HCT116 (cell line): ENCODE results near the gene ITGAL. TPM values are rescaled to one million over a fixed set of nuclear protein-coding genes. Genes with fewer than 3 reads are reported as not detected.

ENCODE experiments used
- ATAC-seq: fragments of 200-7000 bp; cut with Tn5 transposase; 2 replicates; pipeline ENCODE4 v1.9.1; 2020; ENCODE audit warnings: mild to moderate bottlenecking, moderate library complexity
- BruUV-seq: library from RNA; stranded (reverse); fragments of 400-500 nt; replicated peaks from 2 replicates; lab custom pipeline; 2021; lab: Mats Ljungman, UMichigan
- CTCF ChIA-PET: fragments of 300-600 bp; sonication (Branson Sonifier 250); formaldehyde crosslinking; loops from one replicate; lab custom pipeline; 2021; ENCODE audit warnings: antibody characterized with exemption; lab: Charles Lee
- POLR2A ChIA-PET: fragments of 300-600, 350-600 bp; sonication (Branson Sonifier 250); formaldehyde crosslinking; loops from one replicate; lab custom pipeline; 2021; ENCODE audit warnings: antibody characterized with exemption; lab: Charles Lee
- RAD21 ChIA-PET, 2 experiments: fragments of 300-600 bp; sonication (Branson Sonifier 250); formaldehyde crosslinking; loops; one replicate each; lab custom pipeline; 2023; ENCODE audit warnings: low total read pairs in 2 of 2; ENCODE audit not compliant: uncharacterized antibody in 2 of 2, unreplicated experiment in 2 of 2, low non-redundant PET in 1 of 2; lab: Charles Lee
- DNase-seq: peaks from one replicate; pipeline ENCODE4 v3.0.0-alpha.2; 2010; ENCODE audit warnings: low read depth, low spot score
- H2AFZ ChIP-seq: fragments of 200-600 bp; shearing (Covaris generic), sonication (generic); 2 replicates; pipeline ENCODE4 v1.6.1; 2017; ENCODE audit warnings: low read depth, mixed run types, mixed read lengths, antibody characterized with exemption, low read length; ENCODE audit not compliant: poor library complexity, severe bottlenecking
- H3K27ac ChIP-seq: 2 replicates; pipeline ENCODE4 v1.5.1; 2012; ENCODE audit warnings: low read depth, low read length
- H3K27me3 ChIP-seq: fragments of 200-600 bp; sonication (generic); 2 replicates; pipeline ENCODE4 v1.6.1; 2016; ENCODE audit warnings: mixed run types, low read length, mixed read lengths; ENCODE audit not compliant: insufficient read depth
- H3K36me3 ChIP-seq, 2 experiments: fragments of 200-500 bp in 1 of 2; fragments of 200-600 bp in 1 of 2; sonication (Bioruptor generic) in 1 of 2; sonication (generic) in 1 of 2; 2 replicates each; pipeline versions ENCODE4 v1.5.1 to v1.6.1; 2014 to 2016; ENCODE audit warnings: low read length in 2 of 2, inconsistent platforms in 1 of 2, mixed read lengths in 1 of 2, mixed run types in 1 of 2; ENCODE audit not compliant: insufficient read depth in 2 of 2, control insufficient read depth in 1 of 2
- H3K4me1 ChIP-seq, 2 experiments: fragments of 200-600 bp in 1 of 2; sonication (generic) in 1 of 2; 2 replicates each; pipeline versions ENCODE4 v1.5.1 to v1.6.1; 2012 to 2017; ENCODE audit warnings: low read length in 2 of 2, inconsistent platforms in 1 of 2, mild to moderate bottlenecking in 1 of 2, mixed read lengths in 1 of 2, mixed run types in 1 of 2, moderate library complexity in 1 of 2; ENCODE audit not compliant: insufficient read depth in 2 of 2, control insufficient read depth in 1 of 2
- H3K4me2 ChIP-seq: fragments of 200-600 bp; sonication (generic); 2 replicates; pipeline ENCODE4 v1.6.1; 2017; ENCODE audit warnings: mixed run types, low read length, mixed read lengths
- H3K4me3 ChIP-seq, 2 experiments: fragments of 200-600 bp in 1 of 2; sonication (generic) in 1 of 2; replicated peaks in 1 of 2; 2 replicates each; pipeline ENCODE4 v1.5.1; 2011 to 2016; ENCODE audit warnings: low read length in 2 of 2, control low read depth in 1 of 2, low read depth in 1 of 2, mild to moderate bottlenecking in 1 of 2, mixed read lengths in 1 of 2, mixed run types in 1 of 2
- H3K79me2 ChIP-seq: fragments of 200-600 bp; sonication (generic); 2 replicates; pipeline ENCODE4 v1.6.1; 2017; ENCODE audit warnings: mild to moderate bottlenecking, mixed run types, low read length, moderate library complexity, mixed read lengths; ENCODE audit not compliant: insufficient read depth
- H3K9ac ChIP-seq: fragments of 200-600 bp; sonication (generic); 2 replicates; pipeline ENCODE4 v1.6.1; 2016; ENCODE audit warnings: low read length, mixed read lengths
- H3K9me2 ChIP-seq: fragments of 200-600 bp; sonication (generic), shearing (Covaris generic); 2 replicates; pipeline ENCODE4 v1.6.1; 2017; ENCODE audit warnings: mixed run types, mild to moderate bottlenecking, moderate library complexity; ENCODE audit not compliant: insufficient read depth
- H3K9me3 ChIP-seq, 2 experiments: fragments of 200-500 bp in 1 of 2; fragments of 200-600 bp in 1 of 2; sonication (Bioruptor generic) in 1 of 2; sonication (generic) in 1 of 2; 2 replicates each; pipeline ENCODE4 v1.6.1; 2014 to 2017; ENCODE audit warnings: low read length in 2 of 2, mixed read lengths in 2 of 2, inconsistent platforms in 1 of 2, low read depth in 1 of 2, mild to moderate bottlenecking in 1 of 2, mixed run types in 1 of 2, moderate library complexity in 1 of 2; ENCODE audit not compliant: control insufficient read depth in 1 of 2, insufficient read depth in 1 of 2
- H4K20me1 ChIP-seq: fragments of 200-600 bp; sonication (generic), shearing (Covaris generic); 2 replicates; pipeline ENCODE4 v1.6.1; 2017; ENCODE audit warnings: mixed run types, mild to moderate bottlenecking, moderate library complexity; ENCODE audit not compliant: insufficient read depth
- CBX3 ChIP-seq: IDR thresholded peaks from 2 replicates; pipeline ENCODE4 v1.6.1; 2012; ENCODE audit warnings: low read depth
- CTCF ChIP-seq, 3 experiments: fragments of 200-600 bp in 1 of 3; sonication (generic) in 1 of 3; IDR thresholded peaks in 2 of 3; conservative IDR thresholded peaks in 1 of 3; 2 replicates each; pipeline ENCODE4 v1.5.1; 2012 to 2017; ENCODE audit warnings: low read depth in 2 of 3, low read length in 2 of 3, antibody characterized with exemption in 1 of 3, borderline replicate concordance in 1 of 3, control low read depth in 1 of 3, mild to moderate bottlenecking in 1 of 3, mixed read lengths in 1 of 3, mixed run types in 1 of 3, moderate library complexity in 1 of 3; ENCODE audit not compliant: insufficient read depth in 1 of 3
- EGR1 ChIP-seq: IDR thresholded peaks from 2 replicates; pipeline ENCODE4 v1.6.1; 2012; ENCODE audit warnings: low read depth
- ELF1 ChIP-seq: IDR thresholded peaks from 2 replicates; pipeline ENCODE4 v1.6.1; 2012; ENCODE audit warnings: low read depth, borderline replicate concordance
- EZH2 ChIP-seq: fragments of 200-600 bp; sonication (generic); IDR thresholded peaks from 2 replicates; pipeline ENCODE4 v1.6.1; 2017; ENCODE audit warnings: antibody characterized with exemption, mixed run types
- EZH2phosphoT487 ChIP-seq: fragments of 200-600 bp; IDR thresholded peaks from 2 replicates; pipeline ENCODE4 v1.6.1; 2018; ENCODE audit warnings: antibody characterized with exemption, borderline replicate concordance
- FOSL1 ChIP-seq: IDR thresholded peaks from 2 replicates; pipeline ENCODE4 v1.6.1; 2012; ENCODE audit warnings: low read depth
- JUND ChIP-seq: IDR thresholded peaks from 2 replicates; pipeline ENCODE4 v1.6.1; 2012
- MAX ChIP-seq: IDR thresholded peaks from 2 replicates; pipeline ENCODE4 v1.6.1; 2012
- POLR2A ChIP-seq: IDR thresholded peaks from 2 replicates; pipeline ENCODE4 v1.7.0; 2011; ENCODE audit warnings: borderline replicate concordance; ENCODE audit not compliant: insufficient read depth, insufficient read length; ENCODE audit errors: extremely low read depth
- POLR2AphosphoS5 ChIP-seq: IDR thresholded peaks from 2 replicates; pipeline ENCODE4 v1.6.1; 2011; ENCODE audit warnings: mild to moderate bottlenecking, low read depth, low read length, moderate library complexity
- SRF ChIP-seq: IDR thresholded peaks from 2 replicates; pipeline ENCODE4 v1.6.1; 2012; ENCODE audit warnings: low read depth
- TCF7L2 ChIP-seq: IDR thresholded peaks from 2 replicates; pipeline ENCODE4 v1.7.0; 2011; ENCODE audit warnings: borderline replicate concordance, inconsistent platforms; ENCODE audit not compliant: insufficient read depth, insufficient read length; ENCODE audit errors: extremely low read depth
- ZFX ChIP-seq: fragments of 450-650 bp; IDR thresholded peaks from 2 replicates; pipeline ENCODE4 v1.6.1; 2017
- ZNF274 ChIP-seq: fragments of 200-500 bp; sonication (Bioruptor generic); IDR thresholded peaks from 2 replicates; pipeline ENCODE4 v1.6.1; 2014; ENCODE audit warnings: mild to moderate bottlenecking, low read depth, low read length, inconsistent platforms
- intact Hi-C: fragments of 100-400 bp; cut with micrococcal nuclease; formaldehyde crosslinking; loops from 2 replicates; pipeline ENCODE4 v1.10.0; 2022
- total RNA-seq: library from RNA; stranded (reverse); gene quantifications from one replicate; pipeline ENCODE4 v1.2.1, GENCODE V29; 2021; ENCODE audit not compliant: unreplicated experiment
- TF ChIP-seq, protein P1 (sequence below): IDR thresholded peaks from 2 replicates; pipeline ENCODE4 v1.6.1; 2011; ENCODE audit warnings: mild to moderate bottlenecking, low read length, moderate library complexity; ENCODE audit not compliant: insufficient replicate concordance; ENCODE audit errors: extremely low read depth
- TF ChIP-seq, protein P2 (sequence below): IDR thresholded peaks from 2 replicates; pipeline ENCODE4 v1.6.1; 2012
- TF ChIP-seq, protein P3 (sequence below): IDR thresholded peaks from 2 replicates; pipeline ENCODE4 v1.6.1; 2012; ENCODE audit warnings: low read depth

ITGAL gene
- total RNA-seq, 1 experiment from 2014 or later, result 1.4 TPM

DNA sequence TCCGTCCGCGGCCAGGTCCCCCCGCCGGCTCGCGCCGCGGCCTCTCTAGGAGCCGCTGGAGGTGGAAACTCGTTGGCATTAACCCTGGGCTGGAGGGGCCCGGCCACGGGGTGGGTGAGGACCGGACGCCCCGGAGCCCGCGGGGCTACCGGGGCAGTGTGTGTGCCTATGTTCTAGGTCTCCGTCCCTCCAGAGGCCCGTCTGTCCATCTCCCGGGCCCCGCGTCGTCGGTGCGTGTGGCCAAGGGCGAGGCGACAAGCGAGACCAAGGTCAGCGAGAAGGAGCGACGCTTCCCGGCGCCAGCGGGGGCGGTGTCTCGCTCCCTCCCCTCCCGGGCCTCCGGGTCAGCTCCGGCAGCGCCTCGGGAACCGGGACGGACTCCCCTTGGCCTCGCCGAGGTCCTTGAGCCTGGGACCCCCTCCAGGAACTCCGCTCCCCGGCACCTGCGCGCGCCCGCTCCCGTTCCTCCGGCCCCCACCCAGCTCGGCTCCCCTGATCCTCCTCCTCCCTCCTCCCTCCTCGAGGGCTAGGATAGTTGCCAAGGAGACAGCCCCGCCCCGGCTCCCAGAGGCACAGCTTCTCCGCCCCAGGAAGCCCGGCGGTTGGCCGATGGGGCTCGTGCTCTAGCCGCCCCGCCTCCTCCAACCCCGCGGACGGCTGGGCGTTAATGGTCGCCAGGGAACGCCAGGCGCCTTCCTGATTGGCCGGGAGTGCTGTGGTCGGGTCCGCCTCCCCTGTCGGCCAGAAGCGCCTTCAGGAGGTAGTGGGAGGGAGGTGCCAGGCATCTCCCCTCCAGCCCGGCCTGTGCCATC is 54.5 kb downstream of the ITGAL start:
- RAD21 ChIA-PET, result no interaction called here
- H3K27ac ChIP-seq, result peak overlapping the region; percentile 99
- POLR2A ChIA-PET, result interaction anchor here (0.6 to 1.3 kb wide), 6 partner anchors 9 to 97 kb away, joined by 3 to 6 read pairs (median 3); partner anchors contain the start of genes DCTPP1 and ZNF764
- peak; percentile 68 for TF ChIP-seq POLR2AphosphoS5
- TF ChIP-seq, protein P1, sequence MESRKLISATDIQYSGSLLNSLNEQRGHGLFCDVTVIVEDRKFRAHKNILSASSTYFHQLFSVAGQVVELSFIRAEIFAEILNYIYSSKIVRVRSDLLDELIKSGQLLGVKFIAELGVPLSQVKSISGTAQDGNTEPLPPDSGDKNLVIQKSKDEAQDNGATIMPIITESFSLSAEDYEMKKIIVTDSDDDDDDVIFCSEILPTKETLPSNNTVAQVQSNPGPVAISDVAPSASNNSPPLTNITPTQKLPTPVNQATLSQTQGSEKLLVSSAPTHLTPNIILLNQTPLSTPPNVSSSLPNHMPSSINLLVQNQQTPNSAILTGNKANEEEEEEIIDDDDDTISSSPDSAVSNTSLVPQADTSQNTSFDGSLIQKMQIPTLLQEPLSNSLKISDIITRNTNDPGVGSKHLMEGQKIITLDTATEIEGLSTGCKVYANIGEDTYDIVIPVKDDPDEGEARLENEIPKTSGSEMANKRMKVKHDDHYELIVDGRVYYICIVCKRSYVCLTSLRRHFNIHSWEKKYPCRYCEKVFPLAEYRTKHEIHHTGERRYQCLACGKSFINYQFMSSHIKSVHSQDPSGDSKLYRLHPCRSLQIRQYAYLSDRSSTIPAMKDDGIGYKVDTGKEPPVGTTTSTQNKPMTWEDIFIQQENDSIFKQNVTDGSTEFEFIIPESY, result no peak
- TF ChIP-seq MAX, result no peak
- peak in 1 of 3 experiments; percentile 24; a peak in 2 of 6 replicates for TF ChIP-seq CTCF (IDR thresholded peaks at IDR 0.05 in 2 of 3, conservative IDR thresholded peaks at IDR 0.05 in 1 of 3; ENCODE audit: borderline replicate concordance in 1 of 3, insufficient read depth in 1 of 3, low read depth in 2 of 3, low read length in 2 of 3)
- TF ChIP-seq, protein P2, sequence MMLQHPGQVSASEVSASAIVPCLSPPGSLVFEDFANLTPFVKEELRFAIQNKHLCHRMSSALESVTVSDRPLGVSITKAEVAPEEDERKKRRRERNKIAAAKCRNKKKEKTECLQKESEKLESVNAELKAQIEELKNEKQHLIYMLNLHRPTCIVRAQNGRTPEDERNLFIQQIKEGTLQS, result no peak
- TF ChIP-seq ZFX, result peak; percentile 44
- no peak for TF ChIP-seq SRF
- no peak for TF ChIP-seq FOSL1
- TF ChIP-seq, protein P3, sequence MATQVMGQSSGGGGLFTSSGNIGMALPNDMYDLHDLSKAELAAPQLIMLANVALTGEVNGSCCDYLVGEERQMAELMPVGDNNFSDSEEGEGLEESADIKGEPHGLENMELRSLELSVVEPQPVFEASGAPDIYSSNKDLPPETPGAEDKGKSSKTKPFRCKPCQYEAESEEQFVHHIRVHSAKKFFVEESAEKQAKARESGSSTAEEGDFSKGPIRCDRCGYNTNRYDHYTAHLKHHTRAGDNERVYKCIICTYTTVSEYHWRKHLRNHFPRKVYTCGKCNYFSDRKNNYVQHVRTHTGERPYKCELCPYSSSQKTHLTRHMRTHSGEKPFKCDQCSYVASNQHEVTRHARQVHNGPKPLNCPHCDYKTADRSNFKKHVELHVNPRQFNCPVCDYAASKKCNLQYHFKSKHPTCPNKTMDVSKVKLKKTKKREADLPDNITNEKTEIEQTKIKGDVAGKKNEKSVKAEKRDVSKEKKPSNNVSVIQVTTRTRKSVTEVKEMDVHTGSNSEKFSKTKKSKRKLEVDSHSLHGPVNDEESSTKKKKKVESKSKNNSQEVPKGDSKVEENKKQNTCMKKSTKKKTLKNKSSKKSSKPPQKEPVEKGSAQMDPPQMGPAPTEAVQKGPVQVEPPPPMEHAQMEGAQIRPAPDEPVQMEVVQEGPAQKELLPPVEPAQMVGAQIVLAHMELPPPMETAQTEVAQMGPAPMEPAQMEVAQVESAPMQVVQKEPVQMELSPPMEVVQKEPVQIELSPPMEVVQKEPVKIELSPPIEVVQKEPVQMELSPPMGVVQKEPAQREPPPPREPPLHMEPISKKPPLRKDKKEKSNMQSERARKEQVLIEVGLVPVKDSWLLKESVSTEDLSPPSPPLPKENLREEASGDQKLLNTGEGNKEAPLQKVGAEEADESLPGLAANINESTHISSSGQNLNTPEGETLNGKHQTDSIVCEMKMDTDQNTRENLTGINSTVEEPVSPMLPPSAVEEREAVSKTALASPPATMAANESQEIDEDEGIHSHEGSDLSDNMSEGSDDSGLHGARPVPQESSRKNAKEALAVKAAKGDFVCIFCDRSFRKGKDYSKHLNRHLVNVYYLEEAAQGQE, result no peak
- TF ChIP-seq EZH2phosphoT487, result no peak
- TF ChIP-seq EGR1, result peak; percentile 93
- no peak for TF ChIP-seq TCF7L2
- TF ChIP-seq POLR2A, result no peak
- no peak for TF ChIP-seq ZNF274
- TF ChIP-seq ELF1, result no peak
- TF ChIP-seq EZH2, result no peak
- no peak for TF ChIP-seq JUND
- TF ChIP-seq CBX3, result no peak

More for the DNA sequence above, 54.5 kb downstream of the ITGAL start:
- Histone ChIP-seq H4K20me1 (no peaks in the 10 kb centered on the region), H3K9me3 (no peaks in the 10 kb centered on the region), H2AFZ (no peak overlapping the region), H3K4me3 (peak overlapping the region; percentile 69 to 77), H3K79me2 (peaks cover 12% of the 10 kb centered on the region), H3K27me3 (no peaks in the 10 kb centered on the region), H3K9me2 (no peaks in the 10 kb centered on the region), H3K36me3 (no peaks in the 10 kb centered on the region; a peak in 1 of 4 replicates), H3K9ac (peak overlapping the region; percentile 91), H3K4me1 (peaks cover 7 to 25% of the 10 kb centered on the region in 2 experiments), H3K4me2 (peak overlapping the region; percentile 84)
- DNase-seq, result peak; percentile 94
- peak; percentile 91 for ATAC-seq
- CTCF ChIA-PET, result interaction anchor here (0.6 to 0.9 kb wide), 3 partner anchors 9 to 107 kb away, joined by 3 to 6 read pairs (median 3); partner anchors contain the start of gene ZNF764
- BruUV-seq, result no TSS peak
- intact Hi-C loops, result loop anchor here (5.0 kb wide), 1 partner anchor 95 kb away; the partner anchor contains the start of gene DCTPP1
